Measurements from ENCODE around the gene LIMA1.
"Not testable (repeated sequence)": the region's sequence is repeated elsewhere in the genome, so short reads cannot be mapped to it uniquely, and the experiment has no call there.

Gene LIMA1

DNA sequence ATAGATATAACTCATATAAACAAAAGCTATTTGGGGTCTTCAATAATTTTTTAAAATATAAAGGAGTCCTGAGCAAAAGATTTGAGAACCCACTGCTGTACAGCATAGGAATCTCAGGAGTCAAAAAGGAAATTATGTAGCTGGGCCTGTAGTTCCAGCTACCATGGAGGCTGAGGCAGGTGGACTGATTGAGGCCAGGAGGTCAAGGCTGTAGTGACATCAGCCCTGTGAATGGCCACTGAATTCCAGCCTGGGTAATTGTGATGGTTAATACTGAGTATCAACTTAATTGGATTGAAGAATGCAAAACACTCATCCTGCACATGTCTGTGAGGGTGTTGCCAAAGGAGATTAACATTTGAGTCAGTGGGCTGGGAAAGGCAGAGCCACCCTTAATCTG is 126.7 kb downstream of the LIMA1 start:
- no peak for ATAC-seq

DNA sequence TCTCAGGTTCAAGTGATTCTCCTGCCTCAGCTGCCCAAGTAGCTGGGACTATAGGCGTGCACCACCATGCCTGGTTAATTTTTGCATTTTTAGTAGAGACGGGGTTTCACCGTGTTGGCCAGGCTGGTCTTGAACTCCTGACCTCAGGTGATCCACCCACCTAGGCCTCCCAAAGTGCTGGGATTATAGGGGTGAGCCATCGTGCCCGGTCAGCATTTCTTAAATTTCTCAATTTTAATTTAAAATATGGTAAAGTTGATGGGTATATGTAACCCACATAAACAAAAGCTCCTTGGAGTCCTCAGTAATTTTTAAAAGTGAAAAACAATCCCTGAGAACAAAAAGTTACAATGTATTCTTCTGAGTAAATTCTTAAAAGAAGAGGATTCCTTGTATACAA is 128.4 kb downstream of the LIMA1 start:
- not testable (repeated sequence) for ATAC-seq

More for the DNA sequence above, 126.7 kb downstream of the LIMA1 start:
- TF ChIP-seq, protein P1, sequence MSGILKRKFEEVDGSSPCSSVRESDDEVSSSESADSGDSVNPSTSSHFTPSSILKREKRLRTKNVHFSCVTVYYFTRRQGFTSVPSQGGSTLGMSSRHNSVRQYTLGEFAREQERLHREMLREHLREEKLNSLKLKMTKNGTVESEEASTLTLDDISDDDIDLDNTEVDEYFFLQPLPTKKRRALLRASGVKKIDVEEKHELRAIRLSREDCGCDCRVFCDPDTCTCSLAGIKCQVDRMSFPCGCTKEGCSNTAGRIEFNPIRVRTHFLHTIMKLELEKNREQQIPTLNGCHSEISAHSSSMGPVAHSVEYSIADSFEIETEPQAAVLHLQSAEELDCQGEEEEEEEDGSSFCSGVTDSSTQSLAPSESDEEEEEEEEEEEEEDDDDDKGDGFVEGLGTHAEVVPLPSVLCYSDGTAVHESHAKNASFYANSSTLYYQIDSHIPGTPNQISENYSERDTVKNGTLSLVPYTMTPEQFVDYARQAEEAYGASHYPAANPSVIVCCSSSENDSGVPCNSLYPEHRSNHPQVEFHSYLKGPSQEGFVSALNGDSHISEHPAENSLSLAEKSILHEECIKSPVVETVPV (CRISPR knock-in tag; IDR thresholded peaks at IDR 0.05) = no peak
- no peak for TF ChIP-seq RARB (CRISPR knock-in tag; IDR thresholded peaks at IDR 0.05)
- TF ChIP-seq, protein P2, sequence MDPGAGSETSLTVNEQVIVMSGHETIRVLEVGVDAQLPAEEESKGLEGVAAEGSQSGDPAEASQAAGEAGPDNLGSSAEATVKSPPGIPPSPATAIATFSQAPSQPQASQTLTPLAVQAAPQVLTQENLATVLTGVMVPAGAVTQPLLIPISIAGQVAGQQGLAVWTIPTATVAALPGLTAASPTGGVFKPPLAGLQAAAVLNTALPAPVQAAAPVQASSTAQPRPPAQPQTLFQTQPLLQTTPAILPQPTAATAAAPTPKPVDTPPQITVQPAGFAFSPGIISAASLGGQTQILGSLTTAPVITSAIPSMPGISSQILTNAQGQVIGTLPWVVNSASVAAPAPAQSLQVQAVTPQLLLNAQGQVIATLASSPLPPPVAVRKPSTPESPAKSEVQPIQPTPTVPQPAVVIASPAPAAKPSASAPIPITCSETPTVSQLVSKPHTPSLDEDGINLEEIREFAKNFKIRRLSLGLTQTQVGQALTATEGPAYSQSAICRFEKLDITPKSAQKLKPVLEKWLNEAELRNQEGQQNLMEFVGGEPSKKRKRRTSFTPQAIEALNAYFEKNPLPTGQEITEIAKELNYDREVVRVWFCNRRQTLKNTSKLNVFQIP (CRISPR knock-in tag; IDR thresholded peaks at IDR 0.05; ENCODE audit: borderline replicate concordance, low read depth) = no peak
- TF ChIP-seq ZNF565 (CRISPR knock-in tag; conservative IDR thresholded peaks at IDR 0.05; ENCODE audit: low read depth) = no peak
- TF ChIP-seq ZNF8 (CRISPR knock-in tag; IDR thresholded peaks at IDR 0.05) = no peak
- TF ChIP-seq TCF4 (CRISPR knock-in tag; IDR thresholded peaks at IDR 0.05; ENCODE audit: borderline replicate concordance) = no peak
- TF ChIP-seq, protein P3, sequence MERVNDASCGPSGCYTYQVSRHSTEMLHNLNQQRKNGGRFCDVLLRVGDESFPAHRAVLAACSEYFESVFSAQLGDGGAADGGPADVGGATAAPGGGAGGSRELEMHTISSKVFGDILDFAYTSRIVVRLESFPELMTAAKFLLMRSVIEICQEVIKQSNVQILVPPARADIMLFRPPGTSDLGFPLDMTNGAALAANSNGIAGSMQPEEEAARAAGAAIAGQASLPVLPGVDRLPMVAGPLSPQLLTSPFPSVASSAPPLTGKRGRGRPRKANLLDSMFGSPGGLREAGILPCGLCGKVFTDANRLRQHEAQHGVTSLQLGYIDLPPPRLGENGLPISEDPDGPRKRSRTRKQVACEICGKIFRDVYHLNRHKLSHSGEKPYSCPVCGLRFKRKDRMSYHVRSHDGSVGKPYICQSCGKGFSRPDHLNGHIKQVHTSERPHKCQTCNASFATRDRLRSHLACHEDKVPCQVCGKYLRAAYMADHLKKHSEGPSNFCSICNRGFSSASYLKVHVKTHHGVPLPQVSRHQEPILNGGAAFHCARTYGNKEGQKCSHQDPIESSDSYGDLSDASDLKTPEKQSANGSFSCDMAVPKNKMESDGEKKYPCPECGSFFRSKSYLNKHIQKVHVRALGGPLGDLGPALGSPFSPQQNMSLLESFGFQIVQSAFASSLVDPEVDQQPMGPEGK (CRISPR knock-in tag; IDR thresholded peaks at IDR 0.05; ENCODE audit: borderline replicate concordance) = no peak

DNA sequence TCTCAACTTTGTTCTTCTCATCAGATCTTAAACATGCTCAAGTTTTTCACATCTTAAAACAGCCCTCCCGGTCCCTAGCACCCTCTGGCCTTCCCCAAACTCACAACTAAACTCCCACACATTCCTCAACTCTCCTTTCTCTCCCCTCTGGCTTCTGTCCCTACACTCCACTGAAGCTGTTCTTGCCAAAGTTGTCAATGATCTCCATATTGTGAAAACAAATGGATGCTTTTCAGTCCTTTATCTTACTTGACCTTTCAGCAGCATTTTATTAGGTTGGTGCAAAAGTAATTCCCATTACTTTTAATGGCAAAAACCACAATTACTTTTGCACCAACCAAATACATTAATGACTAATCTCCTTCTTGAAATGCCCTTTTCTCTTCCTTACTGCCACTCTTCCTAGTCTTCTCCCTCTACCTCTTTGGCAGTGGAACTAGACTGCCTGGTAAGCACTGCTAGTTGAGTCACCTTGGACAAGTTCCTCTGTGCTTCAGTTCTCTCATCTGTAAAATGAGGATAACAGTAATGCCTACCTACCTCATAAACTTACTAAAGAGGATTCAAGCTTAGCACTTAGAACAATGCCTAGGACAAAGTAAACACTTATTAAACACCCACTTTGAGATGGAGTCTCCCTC is 132.2 kb downstream of the LIMA1 start:
- TF ChIP-seq BACH2 (CRISPR knock-in tag; IDR thresholded peaks at IDR 0.05; ENCODE audit: borderline replicate concordance) = no peak
- no peak for TF ChIP-seq OSR1 (CRISPR knock-in tag; IDR thresholded peaks at IDR 0.05)
- TF ChIP-seq ARNTL (CRISPR knock-in tag; IDR thresholded peaks at IDR 0.05; ENCODE audit: borderline replicate concordance, low read depth) = no peak
- TF ChIP-seq ZC3H10 (CRISPR knock-in tag; IDR thresholded peaks at IDR 0.05) = no peak
- TF ChIP-seq TOX (CRISPR knock-in tag; IDR thresholded peaks at IDR 0.05; ENCODE audit: borderline replicate concordance) = no peak
- TF ChIP-seq, protein P2 (CRISPR knock-in tag; IDR thresholded peaks at IDR 0.05; ENCODE audit: borderline replicate concordance, low read depth) = no peak
- TF ChIP-seq ISL1 (CRISPR knock-in tag; IDR thresholded peaks at IDR 0.05) = no peak
- TF ChIP-seq, protein P3 (CRISPR knock-in tag; IDR thresholded peaks at IDR 0.05; ENCODE audit: borderline replicate concordance) = no peak
- ATAC-seq = no peak; the same call in 2 of the 3 replicates

DNA sequence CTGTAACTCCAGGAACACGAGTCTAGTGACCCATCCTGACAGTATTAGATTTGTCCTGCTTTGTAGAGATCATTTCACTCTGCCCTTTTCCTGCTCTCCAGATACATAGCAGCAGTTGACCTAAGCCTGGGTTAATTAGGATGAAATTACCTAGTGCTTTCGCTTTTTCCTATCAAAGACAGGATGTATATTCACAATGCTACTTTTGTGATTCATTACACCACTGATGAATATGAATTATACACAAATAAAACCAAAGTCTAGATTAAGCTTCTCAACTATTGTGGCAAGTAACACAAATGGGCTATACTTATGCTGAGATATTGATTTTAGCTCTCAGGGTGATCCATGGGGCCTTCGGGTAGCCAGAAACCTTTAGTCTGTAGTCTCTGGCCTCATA is 134.0 kb downstream of the LIMA1 start:
- no peak for ATAC-seq
- TF ChIP-seq ZC3H10 (CRISPR knock-in tag; IDR thresholded peaks at IDR 0.05) (no peak), GLIS3 (CRISPR knock-in tag; IDR thresholded peaks at IDR 0.05) (no peak), TOX (CRISPR knock-in tag; IDR thresholded peaks at IDR 0.05; ENCODE audit: borderline replicate concordance) (no peak), SNAI2 (CRISPR knock-in tag; IDR thresholded peaks at IDR 0.05) (no peak)

DNA sequence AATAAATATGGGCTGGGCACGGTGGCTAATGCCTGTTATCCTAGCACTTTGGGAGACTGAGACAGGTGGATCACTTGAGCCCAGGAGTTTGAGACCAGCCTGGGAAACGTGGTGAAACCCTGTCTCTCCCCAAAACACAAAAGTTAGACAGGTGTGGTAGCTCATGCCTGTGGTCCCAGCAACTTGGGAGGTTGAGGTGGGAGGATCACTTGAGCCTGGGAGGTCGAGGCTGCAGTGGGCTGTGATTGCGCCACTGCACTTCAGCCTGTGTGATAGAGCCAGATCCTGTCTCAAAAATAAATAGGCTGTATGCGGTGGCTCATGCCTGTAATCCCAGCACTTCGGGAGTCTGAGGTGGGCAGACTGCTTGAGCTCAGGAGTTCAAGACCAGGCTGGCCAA is 135.3 kb downstream of the LIMA1 start:
- ATAC-seq = not testable (repeated sequence)
